NCI-H1417 (cell line): ENCODE results near the gene CRIP2.

Experiments
- DNase-seq, 3 experiments: peaks; one replicate each; lab custom pipeline; 2025; lab: John Stamatoyannopoulos, UW

Gene CRIP2

DNA sequence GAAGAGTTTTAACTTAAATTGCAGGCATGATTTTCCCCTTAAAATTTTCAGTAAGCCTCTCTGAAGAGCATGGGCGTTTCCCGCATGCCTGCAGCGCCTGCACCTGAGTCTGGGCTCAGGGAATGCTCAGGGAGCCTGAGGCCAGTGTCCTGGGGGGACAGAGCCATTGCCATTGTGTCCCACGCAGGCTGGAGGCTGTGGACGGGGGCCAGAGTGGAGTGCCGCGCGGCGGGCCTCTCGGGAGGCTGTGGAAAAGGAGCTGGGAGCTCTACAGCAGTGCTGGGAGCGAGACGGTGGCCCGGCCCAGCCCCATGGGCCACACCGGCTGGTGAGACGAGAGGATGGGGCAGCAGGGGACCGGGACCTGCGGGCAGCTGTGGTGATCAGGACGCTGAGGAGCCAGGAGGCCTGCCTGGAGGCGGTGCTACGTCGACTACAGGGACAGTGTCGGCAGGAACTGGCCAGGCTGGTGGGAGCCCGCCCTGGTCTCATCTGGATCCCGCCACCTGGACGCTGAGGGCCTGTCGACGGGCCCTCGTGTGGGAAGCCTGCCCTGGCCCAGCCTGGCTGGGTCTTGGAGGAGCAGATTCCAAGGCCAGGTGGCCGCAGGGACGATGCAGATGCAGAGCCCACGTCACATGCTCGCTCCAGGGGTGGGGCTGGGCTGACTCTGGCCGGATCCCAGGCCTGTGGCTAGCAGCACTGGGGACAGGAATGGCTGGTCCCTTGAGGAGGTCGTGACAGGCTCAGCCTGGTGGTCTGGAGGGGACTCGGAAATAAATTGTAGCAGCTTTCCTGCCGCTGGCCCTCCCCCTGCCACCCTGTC, 24.0 kb downstream of the CRIP2 start:
- no peak for DNase-seq

GRCh38 chr14:105499256-105500035, 24.8 kb downstream of the CRIP2 start:
- no peak for DNase-seq

DNA sequence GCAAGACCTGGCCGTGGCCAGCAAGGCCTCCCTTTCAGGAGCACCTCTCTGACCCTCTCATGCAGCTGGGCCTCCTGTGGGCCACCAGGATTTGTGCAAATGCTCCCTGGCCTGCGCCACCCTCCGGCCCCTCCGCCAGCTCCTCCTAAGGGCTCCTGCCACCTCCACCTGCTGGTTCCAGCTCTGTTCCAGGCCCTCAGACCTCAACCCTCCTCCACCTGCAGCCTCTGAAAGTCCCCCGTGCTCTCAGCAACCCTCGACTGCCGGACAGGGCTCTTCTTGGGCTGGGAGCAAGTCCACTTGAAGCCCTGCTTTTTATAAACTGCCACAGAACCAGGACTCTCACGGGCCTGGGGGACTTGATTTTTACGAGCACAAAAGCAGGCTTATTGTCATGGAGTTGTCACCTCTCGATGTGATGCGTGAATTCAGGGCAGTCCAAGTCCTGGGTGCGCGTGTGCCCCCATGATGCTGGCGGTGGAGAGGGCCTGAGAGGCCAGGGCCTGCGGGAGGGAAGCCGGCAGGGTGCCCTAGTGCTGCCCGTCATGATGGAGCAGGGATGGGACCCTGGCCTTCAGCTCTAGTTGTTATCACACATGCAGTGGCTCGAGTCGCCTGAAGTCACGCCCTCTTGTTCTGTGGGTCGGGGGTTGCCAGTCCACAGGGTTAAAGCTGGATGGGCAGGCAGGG, 25.6 kb downstream of the CRIP2 start:
- no peak for DNase-seq

DNA sequence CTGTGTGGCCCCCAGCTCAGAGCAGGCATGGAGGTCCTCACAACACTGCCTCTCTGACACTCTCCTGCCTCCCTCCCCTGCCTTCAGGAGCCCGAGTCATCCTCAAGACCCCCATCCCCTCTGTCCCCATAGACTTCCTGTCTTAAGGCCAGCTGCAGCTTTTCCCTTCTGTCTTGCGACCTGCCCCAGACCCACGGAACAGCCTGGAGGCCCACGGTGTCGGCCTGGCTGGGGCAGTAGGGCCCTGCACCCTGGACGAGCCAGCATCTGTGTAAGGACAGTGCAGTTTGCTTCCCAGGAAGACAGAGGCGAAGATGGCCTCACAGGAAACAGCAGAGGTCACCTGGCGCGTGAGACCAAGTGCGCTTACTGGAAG, 26.1 kb downstream of the CRIP2 start:
- no peak for DNase-seq

DNA sequence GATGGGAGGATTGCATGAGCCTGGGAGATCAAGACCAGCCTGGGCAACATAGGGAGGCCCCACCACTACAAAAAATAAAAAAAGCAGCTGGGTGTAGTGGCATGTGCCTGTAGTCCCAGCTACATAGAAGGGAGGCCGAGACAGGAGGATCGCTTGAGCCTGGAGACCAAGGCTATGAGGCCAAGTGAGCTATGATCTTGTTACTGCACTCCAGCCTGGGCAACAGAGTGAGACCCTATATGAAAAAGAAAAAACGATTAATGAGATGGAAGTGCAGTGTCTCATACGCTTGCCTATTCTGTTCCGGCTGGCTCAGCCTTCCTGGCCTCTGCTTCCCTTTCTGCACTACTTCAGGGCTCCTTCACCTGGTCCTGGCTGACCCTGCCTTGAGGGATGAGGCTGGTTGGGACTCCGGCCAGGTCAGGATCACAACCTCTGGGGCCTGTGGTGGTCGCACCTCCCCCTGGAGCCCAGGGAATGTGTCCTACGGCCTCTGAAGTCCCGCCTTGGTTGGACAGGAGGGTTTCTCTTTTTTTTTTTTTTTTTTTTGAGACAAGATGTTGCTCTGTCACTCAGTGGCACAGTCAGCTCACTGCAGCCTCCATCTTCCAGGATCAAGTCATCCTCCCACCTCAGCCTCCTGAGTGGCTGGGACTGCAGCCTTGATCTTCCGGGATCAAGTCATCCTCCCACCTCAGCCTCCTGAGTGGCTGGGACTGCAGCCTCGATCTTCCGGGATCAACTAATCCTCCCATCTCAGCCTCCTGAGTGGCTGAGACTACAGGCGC, 27.1 kb downstream of the CRIP2 start:
- DNase-seq, result no peak

GRCh38 chr14:105502446-105503295, 28.1 kb downstream of the CRIP2 start:
- no peak for DNase-seq

GRCh38 chr14:105503296-105503640, 28.6 kb downstream of the CRIP2 start:
- no peak for DNase-seq

DNA sequence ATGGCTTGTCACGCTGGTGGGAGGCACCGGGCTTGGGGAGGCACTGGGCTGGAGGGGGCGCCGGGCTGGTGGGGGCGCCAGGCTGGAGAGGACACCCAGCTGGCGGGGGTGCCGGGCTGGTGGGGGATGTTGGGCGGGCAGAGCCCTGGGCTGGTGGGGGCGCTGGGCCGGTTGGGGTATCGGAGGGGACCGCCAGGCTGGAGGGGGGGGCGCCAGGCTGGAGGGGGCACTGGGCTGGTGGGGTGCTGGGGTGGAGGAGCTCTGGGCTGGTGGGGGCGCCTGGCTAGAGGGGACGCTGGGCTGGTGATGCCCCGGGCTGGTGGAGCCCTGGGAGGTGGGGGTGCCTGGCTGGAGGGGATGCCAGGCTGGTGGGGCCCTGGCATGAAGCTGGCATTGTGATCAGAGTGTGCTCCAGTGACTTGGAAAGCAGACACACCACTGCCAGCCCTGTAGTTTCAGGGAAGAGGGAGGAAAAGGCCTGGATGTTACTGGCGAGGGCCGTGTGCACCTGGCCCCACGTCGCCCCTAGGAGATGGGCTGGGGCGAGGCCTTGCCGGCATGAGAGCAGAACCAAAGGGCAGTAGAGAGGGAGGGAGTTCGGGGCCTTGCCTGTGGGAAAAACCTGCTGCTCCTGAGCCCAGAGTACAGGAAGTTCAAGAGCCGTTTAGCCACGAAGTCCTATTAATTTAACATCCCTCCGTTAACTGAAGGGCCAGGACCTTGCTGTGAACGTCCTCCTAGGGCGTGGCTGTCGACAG, 29.5 kb downstream of the CRIP2 start:
- DNase-seq, result no peak

DNA sequence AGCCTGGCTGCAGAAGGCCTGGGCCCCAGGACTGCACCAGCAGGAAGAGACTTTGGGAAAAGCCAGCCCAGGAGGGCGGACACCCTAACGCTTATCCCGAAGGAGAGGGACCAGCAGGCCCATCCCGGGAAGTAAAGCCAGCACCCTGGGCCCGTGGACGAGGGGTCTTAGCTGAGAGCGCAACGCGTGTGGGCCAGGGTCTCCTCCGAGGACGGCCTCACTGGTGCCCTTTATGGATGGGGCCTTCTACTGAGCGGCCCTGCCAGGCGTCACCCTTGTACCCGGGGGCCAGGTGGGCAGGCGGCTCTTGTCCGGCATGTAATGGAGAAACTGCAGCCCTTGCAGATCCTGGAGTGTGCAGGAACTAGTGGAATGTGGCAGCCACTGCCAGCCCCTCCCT, 30.5 kb downstream of the CRIP2 start:
- no peak for DNase-seq

- DNase-seq, result no peak
These were observed 32.6 kb downstream of the CRIP2 start for GRCh38 chr14:105507247-105507646.

- no peak for DNase-seq
These were observed 33.4 kb downstream of the CRIP2 start for GRCh38 chr14:105508069-105508468.

DNA sequence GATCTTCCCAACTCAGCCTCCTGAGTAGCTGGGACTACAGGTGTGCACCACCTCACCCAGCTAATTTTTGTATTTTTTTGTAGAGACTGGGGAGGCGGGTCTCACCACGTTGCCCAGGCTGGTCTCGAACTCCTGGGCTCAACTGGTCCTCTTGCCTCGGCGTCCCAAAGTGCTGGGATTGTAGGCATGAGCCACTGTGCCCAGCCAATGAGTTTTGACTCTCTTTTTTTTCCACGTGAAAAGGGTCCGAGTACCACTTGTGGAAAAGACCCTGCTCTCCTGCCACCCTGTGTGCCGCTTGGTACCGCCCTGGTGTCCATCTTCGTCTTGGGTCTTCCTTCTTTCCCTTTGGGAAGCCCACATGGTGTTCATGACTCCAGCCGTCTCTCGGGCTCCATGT, 34.0 kb downstream of the CRIP2 start:
- no peak for DNase-seq

- DNase-seq, result no peak
These were observed 42.5 kb downstream of the CRIP2 start for GRCh38 chr14:105517096-105517495.

DNA sequence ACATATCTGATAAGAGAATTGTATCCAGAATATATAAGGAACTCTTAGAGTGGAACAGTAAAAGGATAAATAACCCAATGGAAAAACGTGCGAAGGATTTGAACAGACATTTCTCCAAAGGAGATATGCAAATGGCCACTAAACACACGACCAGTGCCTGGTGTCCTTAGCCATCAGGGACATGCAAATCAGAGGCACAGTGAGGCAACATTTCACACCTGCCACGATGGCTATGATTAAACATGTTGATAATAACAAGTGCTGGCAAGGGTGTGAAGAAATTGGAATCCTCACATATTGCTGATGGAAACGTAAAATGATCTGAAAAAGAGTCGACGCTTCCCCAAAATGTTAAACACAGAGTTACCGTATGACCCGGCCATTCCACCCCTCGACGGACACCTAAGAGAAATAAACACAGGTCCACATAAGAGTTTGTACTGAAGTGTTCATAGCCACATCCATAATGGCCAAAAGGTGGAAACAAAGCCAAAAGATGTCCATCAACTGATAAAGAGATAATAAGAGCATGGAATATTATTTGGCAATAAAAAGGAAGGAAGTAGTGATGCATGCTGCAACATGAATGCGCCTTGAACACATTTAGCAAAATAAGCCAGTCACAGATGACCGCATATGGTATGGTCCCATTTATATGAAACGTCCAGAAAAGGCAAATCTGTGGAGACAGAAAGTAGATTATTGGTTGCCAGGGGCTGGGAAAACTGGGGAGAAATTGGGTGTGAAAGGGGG, 45.5 kb downstream of the CRIP2 start:
- DNase-seq, result no peak

GRCh38 chr14:105525326-105525725, 50.7 kb downstream of the CRIP2 start:
- DNase-seq, result no peak

GRCh38 chr14:105525861-105526775, 51.5 kb downstream of the CRIP2 start, which contains the start of gene TMEM121:
TMEM121 (plus strand) TSS chr14:105526583; CDS start chr14:105528835, 2,252 bp downstream.
- DNase-seq, result peak in 2 of 3 experiments; percentile 61 to 66

- DNase-seq, result peak in 2 of 3 experiments; percentile 34 to 49
These were observed 52.3 kb downstream of the CRIP2 start for GRCh38 chr14:105526776-105527380.

DNA sequence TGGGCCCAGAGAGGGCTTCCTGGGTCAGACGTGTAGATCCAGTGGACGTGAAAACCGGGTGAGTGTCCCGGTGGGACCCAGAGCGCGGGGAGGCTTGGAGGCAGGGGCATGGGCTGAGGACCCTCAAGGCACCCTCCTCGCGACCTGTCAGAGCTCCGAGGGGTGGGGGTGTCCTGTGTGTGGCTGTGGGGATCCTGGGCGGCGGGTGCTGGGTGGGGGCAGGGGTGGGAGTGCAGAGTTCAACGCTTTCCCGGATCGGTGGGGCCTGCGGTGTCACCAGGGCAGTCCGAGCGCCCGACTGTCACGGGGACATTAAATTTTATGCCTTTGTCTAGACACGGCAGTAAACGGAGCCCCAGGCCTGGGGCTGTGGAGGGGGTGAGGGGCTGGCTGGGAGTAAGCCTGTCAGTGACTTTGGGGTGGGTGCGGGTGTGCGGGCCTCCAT, 52.8 kb downstream of the CRIP2 start:
- DNase-seq, result peak in 1 of 3 experiments; percentile 37
